Peyer's patch (tissue), 4 donors: ENCODE measurements around the gene PRKCZ. TPM values are rescaled to one million over a fixed set of nuclear protein-coding genes. Genes with fewer than 3 reads are reported as not detected.

Experiments
- DNase-seq, 3 donors: peaks; one replicate each; pipeline ENCODE4 v3.0.0-alpha.2; 2017 to 2019
- H3K27ac ChIP-seq, 4 donors: fragments of 200-600 bp; sonication (generic); one replicate each; pipeline ENCODE4 v1.5.1; 2016 to 2019
- H3K27me3 ChIP-seq, 2 donors: fragments of 200-600 bp; sonication (generic); one replicate each; pipeline ENCODE4 v1.5.1; 2019
- H3K36me3 ChIP-seq, 3 donors: fragments of 200-600 bp; sonication (generic); one replicate each; pipeline ENCODE4 v1.5.1; 2016 to 2019
- H3K4me1 ChIP-seq, 4 donors: fragments of 200-600 bp; sonication (generic); one replicate each; pipeline ENCODE4 v1.5.1; 2016 to 2019
- H3K4me3 ChIP-seq, 4 donors: fragments of 200-600 bp; sonication (generic); 1 replicate in 3 of 4; 2 replicates in 1 of 4; pipeline ENCODE4 v1.5.1; 2016 to 2019; ENCODE audit warnings: mild to moderate bottlenecking in 1 of 4
- H3K9me3 ChIP-seq, 4 donors: fragments of 200-600 bp; sonication (generic); one replicate each; pipeline ENCODE4 v1.5.1; 2016 to 2019; ENCODE audit warnings: mild to moderate bottlenecking in 1 of 4
- POLR2A ChIP-seq, 2 donors: fragments of 450-650 bp; IDR thresholded peaks; one replicate each; pipeline ENCODE4 v1.5.1; 2017; ENCODE audit warnings: antibody characterized with exemption in 2 of 2, mild to moderate bottlenecking in 2 of 2, moderate library complexity in 2 of 2
- total RNA-seq, 4 donors: library from RNA; depleted of rRNA; stranded (reverse); fragments of >200 nt; gene quantifications; one replicate each; pipeline ENCODE4 v1.1.0, GENCODE V29; 2016
- TF ChIP-seq, protein P1 (sequence below), 6 experiments: fragments of 450-650 bp in 4 of 6; fragments of 200-600 bp in 2 of 6; sonication (generic) in 1 of 6; IDR thresholded peaks; one replicate each; pipeline ENCODE4 v1.5.1; 2017 to 2019; ENCODE audit warnings: antibody characterized with exemption in 6 of 6, mild to moderate bottlenecking in 3 of 6, moderate library complexity in 1 of 6

The PRKCZ gene
- total RNA-seq, 4 donors from 2014 or later = 51.2 to 105 (median 93.6) TPM

DNA sequence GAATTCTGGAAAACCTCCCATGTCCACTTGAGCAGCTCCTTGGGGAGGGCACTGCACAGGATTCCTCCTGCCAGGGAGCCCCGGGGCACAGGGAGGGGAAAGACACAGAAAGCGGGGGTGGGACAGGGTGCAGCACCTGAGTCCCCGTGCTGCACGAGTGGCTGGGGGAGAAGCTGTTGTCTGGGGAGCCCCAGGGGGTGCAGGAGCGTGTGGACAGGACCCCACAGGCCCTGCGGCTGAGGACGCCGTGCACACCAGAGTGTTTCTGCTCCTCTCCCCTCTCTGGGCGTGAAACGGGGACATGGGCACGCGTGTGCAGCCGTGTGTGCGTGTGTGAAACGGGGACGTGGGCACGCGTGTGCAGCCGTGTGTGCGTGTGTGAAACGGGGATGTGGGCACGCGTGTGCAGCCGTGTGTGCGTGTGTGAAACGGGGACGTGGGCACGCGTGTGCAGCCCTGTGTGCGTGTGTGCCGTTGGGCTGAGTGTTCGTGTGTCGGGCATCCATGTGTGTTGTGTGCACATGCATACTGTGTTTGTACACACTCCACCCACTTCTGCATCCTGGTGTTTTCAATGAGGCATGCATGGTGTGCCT lies 122.4 kb downstream of the PRKCZ start:
- no peak overlapping the region for H3K4me3 ChIP-seq
- DNase-seq = no peak
- peaks cover 0 to 24% (median 0%) of the 10 kb centered on the region in 3 donors for H3K36me3 ChIP-seq
- no peak overlapping the region for H3K27ac ChIP-seq
- TF ChIP-seq, protein P1, sequence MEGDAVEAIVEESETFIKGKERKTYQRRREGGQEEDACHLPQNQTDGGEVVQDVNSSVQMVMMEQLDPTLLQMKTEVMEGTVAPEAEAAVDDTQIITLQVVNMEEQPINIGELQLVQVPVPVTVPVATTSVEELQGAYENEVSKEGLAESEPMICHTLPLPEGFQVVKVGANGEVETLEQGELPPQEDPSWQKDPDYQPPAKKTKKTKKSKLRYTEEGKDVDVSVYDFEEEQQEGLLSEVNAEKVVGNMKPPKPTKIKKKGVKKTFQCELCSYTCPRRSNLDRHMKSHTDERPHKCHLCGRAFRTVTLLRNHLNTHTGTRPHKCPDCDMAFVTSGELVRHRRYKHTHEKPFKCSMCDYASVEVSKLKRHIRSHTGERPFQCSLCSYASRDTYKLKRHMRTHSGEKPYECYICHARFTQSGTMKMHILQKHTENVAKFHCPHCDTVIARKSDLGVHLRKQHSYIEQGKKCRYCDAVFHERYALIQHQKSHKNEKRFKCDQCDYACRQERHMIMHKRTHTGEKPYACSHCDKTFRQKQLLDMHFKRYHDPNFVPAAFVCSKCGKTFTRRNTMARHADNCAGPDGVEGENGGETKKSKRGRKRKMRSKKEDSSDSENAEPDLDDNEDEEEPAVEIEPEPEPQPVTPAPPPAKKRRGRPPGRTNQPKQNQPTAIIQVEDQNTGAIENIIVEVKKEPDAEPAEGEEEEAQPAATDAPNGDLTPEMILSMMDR (IDR thresholded peaks at IDR 0.05) = no peak
- no peak for TF ChIP-seq POLR2A (IDR thresholded peaks at IDR 0.05)
- H3K4me1 ChIP-seq = peaks cover 0 to 3% (median 0%) of the 10 kb centered on the region in 4 donors
- no peaks in the 10 kb centered on the region for H3K9me3 ChIP-seq
- no peaks in the 10 kb centered on the region for H3K27me3 ChIP-seq

DNA sequence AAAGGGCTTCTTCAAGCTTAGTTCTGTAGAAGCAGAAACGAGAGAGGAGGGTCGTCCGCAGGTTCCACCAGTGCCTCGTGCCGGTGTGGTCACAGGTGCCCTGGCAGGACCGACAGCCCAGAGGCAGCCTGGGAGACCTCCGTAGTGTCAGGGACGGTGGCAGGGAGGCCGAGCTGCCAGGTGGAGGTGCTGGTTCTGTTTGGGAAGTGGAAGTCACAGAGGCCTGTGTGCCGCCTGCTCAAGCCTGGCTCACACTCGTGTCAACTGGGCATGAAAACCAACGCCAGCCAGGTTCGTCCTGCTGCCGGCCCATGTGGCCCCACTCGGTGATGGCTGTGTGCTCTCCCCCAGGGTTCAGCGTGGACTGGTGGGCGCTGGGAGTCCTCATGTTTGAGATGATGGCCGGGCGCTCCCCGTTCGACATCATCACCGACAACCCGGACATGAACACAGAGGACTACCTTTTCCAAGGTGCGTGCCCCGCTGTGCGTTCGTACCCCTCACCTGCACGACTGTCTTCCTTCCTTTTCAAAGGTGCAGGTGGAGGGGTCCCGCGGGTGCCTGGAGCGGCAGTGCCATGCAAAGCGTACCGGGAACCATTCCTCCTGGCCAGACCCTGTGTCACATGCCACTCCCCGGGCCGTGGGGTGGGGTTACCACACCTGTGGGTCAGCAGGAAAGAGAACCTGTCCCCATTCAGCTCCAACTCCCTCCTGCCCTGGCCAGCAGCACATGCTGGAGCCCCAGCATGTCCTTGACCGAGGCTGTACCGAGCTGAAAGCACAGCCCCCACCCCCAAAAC lies 123.5 kb downstream of the PRKCZ start:
- Histone ChIP-seq H3K27me3 (no peaks in the 10 kb centered on the region), H3K4me3 (no peak overlapping the region), H3K4me1 (peaks cover 0 to 3% (median 0%) of the 10 kb centered on the region in 4 donors), H3K9me3 (no peaks in the 10 kb centered on the region), H3K36me3 (peaks cover 0 to 25% (median 0%) of the 10 kb centered on the region in 3 donors), H3K27ac (no peak overlapping the region)
- no peak for TF ChIP-seq POLR2A (IDR thresholded peaks at IDR 0.05)
- TF ChIP-seq, protein P1 (IDR thresholded peaks at IDR 0.05) = no peak
- no peak for DNase-seq

DNA sequence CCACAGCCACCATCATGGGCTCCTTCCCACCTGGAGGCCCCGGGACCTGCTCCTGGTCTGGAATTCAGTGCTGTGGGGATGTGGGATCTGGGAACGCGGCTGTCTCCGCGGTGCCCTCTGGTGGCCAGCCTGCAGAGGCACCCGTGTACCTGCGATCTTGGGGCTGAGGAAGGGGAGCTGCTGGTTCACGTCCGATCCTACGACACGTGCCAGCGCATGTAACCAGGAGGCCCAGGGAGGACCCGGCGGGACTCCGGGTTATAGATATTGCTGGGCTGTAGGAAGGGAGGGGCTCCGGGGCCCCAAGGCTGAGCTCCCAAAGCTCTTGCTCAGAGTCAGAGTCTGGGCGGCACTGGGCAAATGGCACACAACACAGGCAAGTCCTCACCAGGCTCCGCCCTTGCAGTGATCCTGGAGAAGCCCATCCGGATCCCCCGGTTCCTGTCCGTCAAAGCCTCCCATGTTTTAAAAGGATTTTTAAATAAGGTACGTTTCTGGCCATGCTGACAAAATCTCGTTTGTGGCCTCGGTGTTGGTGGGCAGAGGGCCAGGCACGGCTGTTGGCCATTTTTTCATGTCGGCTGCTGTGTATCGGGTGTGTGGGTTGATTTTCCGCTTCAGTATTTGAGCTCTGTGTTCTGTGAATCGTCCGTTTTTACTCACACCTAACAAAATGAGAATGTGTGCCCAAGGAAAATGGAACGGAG lies 124.3 kb downstream of the PRKCZ start:
- Histone ChIP-seq H3K27ac (no peak overlapping the region), H3K9me3 (no peaks in the 10 kb centered on the region), H3K4me1 (peaks cover 0 to 3% (median 0%) of the 10 kb centered on the region in 4 donors), H3K27me3 (no peaks in the 10 kb centered on the region), H3K4me3 (peak overlapping the region; percentile 2 to 35 (median 10)), H3K36me3 (peaks cover 0 to 27% (median 0%) of the 10 kb centered on the region in 3 donors)
- no peak for TF ChIP-seq POLR2A (IDR thresholded peaks at IDR 0.05)
- TF ChIP-seq, protein P1 (IDR thresholded peaks at IDR 0.05) = peak; percentile 65 to 77 (median 76)
- DNase-seq = peak in 2 of 3 donors; percentile 68 to 75

DNA sequence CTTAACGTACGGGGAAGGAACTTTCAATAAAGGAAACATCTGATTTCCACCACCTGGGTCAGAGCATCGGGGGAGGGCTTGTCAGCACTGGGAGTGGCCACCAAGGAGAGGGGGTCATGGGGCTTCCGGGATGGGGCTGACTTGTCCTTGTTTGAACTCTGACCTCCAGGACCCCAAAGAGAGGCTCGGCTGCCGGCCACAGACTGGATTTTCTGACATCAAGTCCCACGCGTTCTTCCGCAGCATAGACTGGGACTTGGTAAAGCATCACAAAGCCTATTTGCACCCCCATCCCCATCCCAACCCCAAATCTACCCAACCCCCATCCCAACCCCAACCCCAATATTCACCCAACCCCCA lies 124.8 kb downstream of the PRKCZ start:
- Histone ChIP-seq H3K4me3 (peak overlapping the region in 2 of 4 donors; percentile 2 to 35), H3K9me3 (no peaks in the 10 kb centered on the region)

More for the DNA sequence above, 124.8 kb downstream of the PRKCZ start:
- no peak overlapping the region for H3K27ac ChIP-seq
- TF ChIP-seq, protein P1 (IDR thresholded peaks at IDR 0.05) = no peak
- no peak for TF ChIP-seq POLR2A (IDR thresholded peaks at IDR 0.05)
- DNase-seq = no peak
- peaks cover 0 to 3% (median 0%) of the 10 kb centered on the region in 4 donors for H3K4me1 ChIP-seq
- peaks cover 0 to 30% (median 0%) of the 10 kb centered on the region in 3 donors for H3K36me3 ChIP-seq
- H3K27me3 ChIP-seq = no peaks in the 10 kb centered on the region
